GM21825 (cell line): Measurements from ENCODE around the gene JOSD2.
"Not testable (repeated sequence)": the region's sequence is repeated elsewhere in the genome, so short reads cannot be mapped to it uniquely, and the experiment has no call there.

Experiments
- ATAC-seq: cut with Tn5 transposase; IDR thresholded peaks from one replicate; pipeline ENCODE4 v1.9.1; 2021; ENCODE audit warnings: mild to moderate bottlenecking, moderate library complexity; ENCODE audit not compliant: unreplicated experiment

The JOSD2 gene

GRCh38 chr19:50547385-50548190, 36.6 kb upstream of the JOSD2 start:
- ATAC-seq: no peak

- no peak for ATAC-seq
Measured at GRCh38 chr19:50546527-50547221, 35.7 kb upstream of the JOSD2 start.

GRCh38 chr19:50542943-50543342, 32.0 kb upstream of the JOSD2 start:
- ATAC-seq: no peak

GRCh38 chr19:50537769-50538230, 26.8 kb upstream of the JOSD2 start:
- ATAC-seq: no peak

GRCh38 chr19:50537306-50537685, 26.3 kb upstream of the JOSD2 start:
- no peak for ATAC-seq

GRCh38 chr19:50536662-50537305, 25.8 kb upstream of the JOSD2 start:
- no peak for ATAC-seq

GRCh38 chr19:50535672-50536187, 24.7 kb upstream of the JOSD2 start:
- no peak for ATAC-seq

- no peak for ATAC-seq
Measured at GRCh38 chr19:50534478-50534877, 23.5 kb upstream of the JOSD2 start.

- ATAC-seq: no peak
Measured at GRCh38 chr19:50532952-50533351, 22.0 kb upstream of the JOSD2 start.

GRCh38 chr19:50531171-50531612, 20.2 kb upstream of the JOSD2 start:
- no peak for ATAC-seq

- not testable (repeated sequence) for ATAC-seq
Measured at GRCh38 chr19:50528052-50528451, 17.1 kb upstream of the JOSD2 start.

GRCh38 chr19:50522881-50523280, 11.9 kb upstream of the JOSD2 start:
- no peak for ATAC-seq

- ATAC-seq: no peak
Measured at GRCh38 chr19:50520822-50521465, 10.0 kb upstream of the JOSD2 start.

- no peak for ATAC-seq
Measured at GRCh38 chr19:50519006-50519575, 8.1 kb upstream of the JOSD2 start.

- ATAC-seq: no peak
Measured at GRCh38 chr19:50518091-50519005, 7.4 kb upstream of the JOSD2 start.

GRCh38 chr19:50517704-50518075, 6.7 kb upstream of the JOSD2 start:
- no peak for ATAC-seq

GRCh38 chr19:50516964-50517703, 6.1 kb upstream of the JOSD2 start:
- no peak for ATAC-seq

GRCh38 chr19:50516456-50516855, 5.5 kb upstream of the JOSD2 start:
- ATAC-seq: no peak

- ATAC-seq: no peak
Measured at GRCh38 chr19:50515168-50515561, 4.2 kb upstream of the JOSD2 start.
